H1 (cell line): Measurements from ENCODE around the gene SCRN3. TPM values are rescaled to one million over a fixed set of nuclear protein-coding genes. Genes with fewer than 3 reads are reported as not detected.

Source experiments
- polyA plus RNA-seq, 7 experiments: library from polyadenylated mRNA; depleted of rRNA in 3 of 7; stranded (reverse) in 5 of 7; unstranded in 2 of 7; fragments of >200 nt in 5 of 7; fragments of 200-250 nt in 2 of 7; gene quantifications; 1 replicate in 5 of 7; 2 replicates in 1 of 7; 4 replicates in 1 of 7; pipeline versions ENCODE4 v1.2.1 to v1.2.3, GENCODE V29; 2011 to 2013; ENCODE audit warnings: missing spikeins in 2 of 7, mixed read lengths in 2 of 7
- total RNA-seq: library from RNA; stranded (reverse); fragmentation: NEBNext Ultra II Directional; extraction: Animal tissue kit (Norgen Biotek cat#: 25700); gene quantifications from 2 replicates; pipeline ENCODE4 v1.2.1, GENCODE V29; 2021
- TF ChIP-seq, protein P1 (sequence below): IDR thresholded peaks from 2 replicates; pipeline ENCODE4 v1.6.1; 2011; ENCODE audit warnings: low read length, improper control_type of control experiment

Gene SCRN3
- total and polyA plus RNA-seq, 2 of the 8 experiments (the other 6 are each of a cell fraction or from before 2014, with no cell fraction given), result 7.4 to 7.8 TPM

- TF ChIP-seq, protein P1, sequence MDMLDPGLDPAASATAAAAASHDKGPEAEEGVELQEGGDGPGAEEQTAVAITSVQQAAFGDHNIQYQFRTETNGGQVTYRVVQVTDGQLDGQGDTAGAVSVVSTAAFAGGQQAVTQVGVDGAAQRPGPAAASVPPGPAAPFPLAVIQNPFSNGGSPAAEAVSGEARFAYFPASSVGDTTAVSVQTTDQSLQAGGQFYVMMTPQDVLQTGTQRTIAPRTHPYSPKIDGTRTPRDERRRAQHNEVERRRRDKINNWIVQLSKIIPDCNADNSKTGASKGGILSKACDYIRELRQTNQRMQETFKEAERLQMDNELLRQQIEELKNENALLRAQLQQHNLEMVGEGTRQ, result no peak
- TF ChIP-seq, all 59 proteins: peak for 0
Observed at GRCh38 chr2:174473796-174474195, 78.3 kb downstream of the SCRN3 start (continued).
